ENCODE data around the gene ANKLE1. TPM values are rescaled to one million over a fixed set of nuclear protein-coding genes. Genes with fewer than 3 reads are reported as not detected.
A peak's percentile ranks its signal among the peaks of the same experiment; 100 is the strongest.
"Not testable (repeated sequence)": the region's sequence is repeated elsewhere in the genome, so short reads cannot be mapped to it uniquely, and the experiment has no call there.

Gene ANKLE1
- total and polyA plus RNA-seq, 4 experiments from 2014 or later: 0.41 to 5.1 (median 1.8) TPM

GRCh38 chr19:17266589-17266974 lies 15.1 kb upstream of the ANKLE1 start:
- intact Hi-C loops (cut with micrococcal nuclease): loop anchor here (2.0 to 5.0 kb wide), 2 partner anchors 39 to 70 kb away; partner anchors contain the start of genes GTPBP3 and OCEL1
- Histone ChIP-seq H3K27me3 (ENCODE audit: insufficient read depth, low read length) (no peaks in the 10 kb centered on the region), H3K4me3 (ENCODE audit: low read length in 2 of 2) (no peak overlapping the region), H3K9me3 (ENCODE audit: control insufficient read depth in 1 of 2, low read length in 2 of 2) (no peaks in the 10 kb centered on the region), H3K4me1 (ENCODE audit: insufficient read depth, low read length) (peaks cover 26% of the 10 kb centered on the region), H3K27ac (ENCODE audit: low read depth, low read length) (no peak overlapping the region), H3K36me3 (ENCODE audit: insufficient read depth, low read length) (peaks cover 11% of the 10 kb centered on the region)
- H3K27me3 Mint-ChIP-seq: peaks cover 1 to 2% of the 10 kb centered on the region in 2 donors
- H3K36me3 Mint-ChIP-seq: peaks cover 9 to 23% of the 10 kb centered on the region in 2 donors
- no peak for DNase-seq
- ChIA-PET CTCF (ENCODE audit: partially characterized antibody) (interaction anchor here (0.7 to 6.0 kb wide), 17 partner anchors 8 to 122 kb away, joined by 3 to 47 read pairs (median 4); partner anchors contain the start of genes ABHD8, ANKLE1 and USE1), POLR2A (ENCODE audit: partially characterized antibody) (interaction anchor here (0.6 to 3.4 kb wide), 19 partner anchors 15 to 191 kb away, joined by 3 to 39 read pairs (median 6); partner anchors contain the start of genes ABHD8, ANKLE1, DDA1 and HAUS8)
- H3K9me3 Mint-ChIP-seq: no peaks in the 10 kb centered on the region
- peak overlapping the region; percentile 81 to 95 (median 89) for H3K27ac Mint-ChIP-seq
- H3K4me3 Mint-ChIP-seq: peak overlapping the region; percentile 83 to 92 (median 88)
- H3K4me1 Mint-ChIP-seq: peaks cover 12 to 34% (median 26%) of the 10 kb centered on the region in 4 donors

- Mint-ChIP-seq H3K27ac (peak within 1 kb of the TSS; percentile 81 to 95 (median 89)), H3K36me3 (peaks cover 9 to 27% of the 10 kb centered on the region in 2 donors)
- intact Hi-C loops (cut with micrococcal nuclease): loop anchor here (1.0 to 5.0 kb wide), 8 partner anchors 25 to 192 kb away; partner anchors contain the start of genes DDA1, GTPBP3, HAUS8 and MRPL34
Measured at GRCh38 chr19:17266975-17267788, 14.5 kb upstream of the ANKLE1 start, which contains the start of gene BABAM1. Gene BABAM1, plus strand, starts transcription at chr19:17267443. Its CDS starts 1,364 bp downstream, at chr19:17268807.

GRCh38 chr19:17268754-17269153 lies 12.9 kb upstream of the ANKLE1 start:
- Histone ChIP-seq H3K4me1 (ENCODE audit: insufficient read depth, low read length) (peaks cover 26% of the 10 kb centered on the region), H3K4me3 (ENCODE audit: low read length in 2 of 2) (no peak overlapping the region), H3K27me3 (ENCODE audit: insufficient read depth, low read length) (no peaks in the 10 kb centered on the region), H3K36me3 (ENCODE audit: insufficient read depth, low read length) (peaks cover 17% of the 10 kb centered on the region), H3K9me3 (ENCODE audit: control insufficient read depth in 1 of 2, low read length in 2 of 2) (no peaks in the 10 kb centered on the region), H3K27ac (ENCODE audit: low read depth, low read length) (no peak overlapping the region)
- no peak for DNase-seq
- ChIA-PET CTCF (ENCODE audit: partially characterized antibody) (interaction anchor here (6.0 kb wide), 1 partner anchor 14 kb away, joined by 47 read pairs; the partner anchor contains the start of gene ANKLE1), POLR2A (ENCODE audit: partially characterized antibody) (interaction anchor here (1.5 to 2.7 kb wide), 2 partner anchors 13 to 143 kb away, joined by 5 to 11 read pairs; partner anchors contain the start of gene ANKLE1)
- intact Hi-C loops (cut with micrococcal nuclease): loop anchor here (5.0 kb wide), 1 partner anchor 41 kb away; the partner anchor contains the start of gene OCEL1
- Mint-ChIP-seq H3K27ac (no peak overlapping the region), H3K36me3 (peaks cover 9 to 29% of the 10 kb centered on the region in 2 donors), H3K4me1 (peaks cover 12 to 30% (median 21%) of the 10 kb centered on the region in 4 donors), H3K4me3 (peak overlapping the region in 6 of 8 donors; percentile 42 to 89 (median 51)), H3K27me3 (peaks cover 1 to 2% of the 10 kb centered on the region in 2 donors), H3K9me3 (no peaks in the 10 kb centered on the region)

More at GRCh38 chr19:17266975-17267788, 14.5 kb upstream of the ANKLE1 start, which contains the start of gene BABAM1:
- Mint-ChIP-seq H3K27me3 (peaks cover 1 to 2% of the 10 kb centered on the region in 2 donors), H3K9me3 (no peaks in the 10 kb centered on the region), H3K4me1 (peaks cover 12 to 34% (median 26%) of the 10 kb centered on the region in 4 donors), H3K4me3 (peak within 1 kb of the TSS; percentile 83 to 92 (median 88))
- Histone ChIP-seq H3K36me3 (ENCODE audit: insufficient read depth, low read length) (peaks cover 11% of the 10 kb centered on the region), H3K4me3 (ENCODE audit: low read length in 2 of 2) (peak within 1 kb of the TSS; percentile 90 to 98), H3K27ac (ENCODE audit: low read depth, low read length) (peak within 1 kb of the TSS; percentile 73), H3K4me1 (ENCODE audit: insufficient read depth, low read length) (peaks cover 26% of the 10 kb centered on the region), H3K9me3 (ENCODE audit: control insufficient read depth in 1 of 2, low read length in 2 of 2) (no peaks in the 10 kb centered on the region), H3K27me3 (ENCODE audit: insufficient read depth, low read length) (no peaks in the 10 kb centered on the region)
- DNase-seq: peak; percentile 97 to 99 (median 99)
- POLR2A ChIA-PET (ENCODE audit: partially characterized antibody): interaction anchor here (0.6 to 3.4 kb wide), 22 partner anchors 13 to 551 kb away, joined by 3 to 39 read pairs (median 6); partner anchors contain the start of genes ABHD8, ANKLE1, DDA1 and HAUS8
- CTCF ChIA-PET (ENCODE audit: partially characterized antibody): interaction anchor here (0.6 to 6.0 kb wide), 18 partner anchors 9 to 588 kb away, joined by 3 to 47 read pairs (median 4); partner anchors contain the start of genes ABHD8, ANKLE1 and USE1

GRCh38 chr19:17274892-17275291 lies 6.8 kb upstream of the ANKLE1 start:
- POLR2A ChIA-PET (ENCODE audit: partially characterized antibody); intact Hi-C loops (cut with micrococcal nuclease): not testable (repeated sequence)

GRCh38 chr19:17275441-17276175 lies 6.1 kb upstream of the ANKLE1 start:
- POLR2A ChIA-PET (ENCODE audit: partially characterized antibody): no interaction called here
- Mint-ChIP-seq H3K36me3 (peaks cover 19 to 33% of the 10 kb centered on the region in 2 donors), H3K27me3 (no peaks in the 10 kb centered on the region), H3K4me3 (no peak overlapping the region), H3K27ac (peak overlapping the region in 1 of 7 donors; percentile 66), H3K4me1 (no peaks in the 10 kb centered on the region), H3K9me3 (no peaks in the 10 kb centered on the region)
- H3K9me3 ChIP-seq (ENCODE audit: control insufficient read depth in 1 of 2, low read length in 2 of 2): no peaks in the 10 kb centered on the region
- peaks cover 30% of the 10 kb centered on the region for H3K36me3 ChIP-seq (ENCODE audit: insufficient read depth, low read length)
- no peaks in the 10 kb centered on the region for H3K27me3 ChIP-seq (ENCODE audit: insufficient read depth, low read length)
- H3K4me3 ChIP-seq (ENCODE audit: low read length in 2 of 2): no peak overlapping the region
- no peaks in the 10 kb centered on the region for H3K4me1 ChIP-seq (ENCODE audit: insufficient read depth, low read length)
- DNase-seq: no peak
- no peak overlapping the region for H3K27ac ChIP-seq (ENCODE audit: low read depth, low read length)
- intact Hi-C loops (cut with micrococcal nuclease): no loop called here
- CTCF ChIA-PET (ENCODE audit: partially characterized antibody): interaction anchor here (0.7 kb wide), 1 partner anchor 14 kb away, joined by 4 read pairs; no protein-coding TSS in a partner anchor

More at GRCh38 chr19:17274892-17275291, 6.8 kb upstream of the ANKLE1 start:
- H3K9me3 ChIP-seq (ENCODE audit: control insufficient read depth in 1 of 2, low read length in 2 of 2); H3K4me1 Mint-ChIP-seq; H3K4me3 ChIP-seq (ENCODE audit: low read length in 2 of 2); H3K27ac Mint-ChIP-seq; H3K4me3 Mint-ChIP-seq; CTCF ChIA-PET (ENCODE audit: partially characterized antibody); H3K4me1 ChIP-seq (ENCODE audit: insufficient read depth, low read length); H3K27me3 Mint-ChIP-seq; H3K9me3 Mint-ChIP-seq; H3K27me3 ChIP-seq (ENCODE audit: insufficient read depth, low read length); H3K27ac ChIP-seq (ENCODE audit: low read depth, low read length); DNase-seq: not testable (repeated sequence)
- peaks cover 30% of the 10 kb centered on the region for H3K36me3 ChIP-seq (ENCODE audit: insufficient read depth, low read length)
- H3K36me3 Mint-ChIP-seq: peaks cover 23 to 39% of the 10 kb centered on the region in 2 donors

- no peaks in the 10 kb centered on the region for H3K9me3 ChIP-seq (ENCODE audit: control insufficient read depth in 1 of 2, low read length in 2 of 2)
- H3K27me3 ChIP-seq (ENCODE audit: insufficient read depth, low read length): no peaks in the 10 kb centered on the region
- Mint-ChIP-seq H3K4me3 (peak overlapping the region in 1 of 8 donors; percentile 12), H3K4me1 (peaks cover 2 to 4% (median 3%) of the 10 kb centered on the region in 4 donors), H3K27ac (no peak overlapping the region), H3K27me3 (no peaks in the 10 kb centered on the region), H3K36me3 (peaks cover 14 to 17% of the 10 kb centered on the region in 2 donors), H3K9me3 (no peaks in the 10 kb centered on the region)
- H3K27ac ChIP-seq (ENCODE audit: low read depth, low read length): no peak overlapping the region
- ChIA-PET POLR2A (ENCODE audit: partially characterized antibody) (interaction anchor here (0.7 to 1.2 kb wide), 2 partner anchors 12 to 44 kb away, joined by 3 to 5 read pairs; partner anchors contain the start of gene BABAM1), CTCF (ENCODE audit: partially characterized antibody) (interaction anchor here (0.6 to 6.9 kb wide), 7 partner anchors 13 to 211 kb away, joined by 3 to 83 read pairs (median 5); no protein-coding TSS in a partner anchor)
- peaks cover 12% of the 10 kb centered on the region for H3K36me3 ChIP-seq (ENCODE audit: insufficient read depth, low read length)
- no peak overlapping the region for H3K4me3 ChIP-seq (ENCODE audit: low read length in 2 of 2)
- intact Hi-C loops (cut with micrococcal nuclease): no loop called here
- DNase-seq: no peak
- peaks cover 17% of the 10 kb centered on the region for H3K4me1 ChIP-seq (ENCODE audit: insufficient read depth, low read length)
Measured at GRCh38 chr19:17279436-17279835, 2.3 kb upstream of the ANKLE1 start.
